HepG2 (cell line): ENCODE results near the gene CALM1. TPM values are rescaled to one million over a fixed set of nuclear protein-coding genes. Genes with fewer than 3 reads are reported as not detected.

Experiments used
- AHDC1 ChIP-seq: sonication (generic); formaldehyde crosslinking; IDR thresholded peaks from 2 replicates; pipeline ENCODE4 v1.5.1; 2020; ENCODE audit warnings: mild to moderate bottlenecking, missing genetic modification reagents, borderline replicate concordance
- ATF5 ChIP-seq: sonication (generic); formaldehyde crosslinking; IDR thresholded peaks from 2 replicates; pipeline ENCODE4 v1.4.0; 2020; ENCODE audit warnings: mild to moderate bottlenecking, low read depth, missing genetic modification reagents
- ATF7-NPFF ChIP-seq: sonication (generic); formaldehyde crosslinking; IDR thresholded peaks from 2 replicates; pipeline ENCODE4 v1.8.1; 2023; ENCODE audit warnings: mild to moderate bottlenecking, low read depth, missing genetic modification reagents, moderate library complexity
- BRCA1 ChIP-seq: sonication (generic); formaldehyde crosslinking; IDR thresholded peaks from 2 replicates; pipeline ENCODE4 v1.4.0; 2020; ENCODE audit warnings: missing genetic modification reagents
- MTA3 ChIP-seq: sonication (generic); formaldehyde crosslinking; IDR thresholded peaks from 2 replicates; pipeline ENCODE4 v1.4.0; 2020; ENCODE audit warnings: missing genetic modification reagents
- SKI ChIP-seq: fragments of 450-650 bp; IDR thresholded peaks from one replicate; pipeline ENCODE4 v1.6.1; 2018; ENCODE audit warnings: mild to moderate bottlenecking; ENCODE audit not compliant: partially characterized antibody
- THAP8 ChIP-seq: sonication (generic); formaldehyde crosslinking; IDR thresholded peaks from 2 replicates; pipeline ENCODE4 v1.5.1; 2020; ENCODE audit warnings: missing genetic modification reagents, mild to moderate bottlenecking, borderline replicate concordance
- YY1 ChIP-seq: IDR thresholded peaks from 2 replicates; pipeline ENCODE4 v1.6.1; 2011; ENCODE audit warnings: low read length, low read depth, moderate library complexity, mild to moderate bottlenecking; ENCODE audit not compliant: insufficient read depth, insufficient replicate concordance
- ZBTB14 ChIP-seq: sonication (generic); formaldehyde crosslinking; IDR thresholded peaks from 2 replicates; pipeline ENCODE4 v1.4.0; 2020; ENCODE audit warnings: missing genetic modification reagents
- ZBTB39 ChIP-seq: sonication (generic); formaldehyde crosslinking; IDR thresholded peaks from 2 replicates; pipeline ENCODE4 v1.5.0; 2020; ENCODE audit warnings: missing genetic modification reagents
- ZBTB4 ChIP-seq: sonication (generic); formaldehyde crosslinking; IDR thresholded peaks from 2 replicates; pipeline ENCODE4 v1.4.0; 2020; ENCODE audit warnings: missing genetic modification reagents, mild to moderate bottlenecking, borderline replicate concordance
- ZBTB44 ChIP-seq: sonication (generic); formaldehyde crosslinking; IDR thresholded peaks from 2 replicates; pipeline ENCODE4 v1.4.0; 2020; ENCODE audit warnings: missing genetic modification reagents
- polyA plus RNA-seq, 8 experiments: library from polyadenylated mRNA; depleted of rRNA in 3 of 8; stranded (reverse) in 7 of 8; unstranded in 1 of 8; fragments of >200 nt; fragmentation: Illumina TruSeq in 4 of 8; extraction: Trizol in 4 of 8; gene quantifications; 2 replicates each; pipeline versions ENCODE4 v1.2.1 to v1.2.3, GENCODE V29; 2011 to 2016; ENCODE audit warnings: low read depth in 4 of 8, missing spikeins in 1 of 8, mixed read lengths in 1 of 8; ENCODE audit not compliant: insufficient read depth in 1 of 8
- total RNA-seq, 5 experiments: library from RNA; depleted of rRNA; stranded (reverse); fragments of >200 nt; fragmentation: Illumina TruSeq; extraction: Trizol; gene quantifications; 2 replicates each; pipeline ENCODE4 v1.2.3, GENCODE V29; 2016; ENCODE audit warnings: low read depth in 1 of 5

Gene CALM1
- total and polyA plus RNA-seq, 2 of the 13 experiments (the other 11 are each of a cell fraction or from before 2014, with no cell fraction given), result 110 to 238 TPM

GRCh38 chr14:90356925-90357324, 39.9 kb upstream of the CALM1 start (continued):
- TF ChIP-seq ZBTB4 (CRISPR knock-in tag), result no peak
- TF ChIP-seq MTA3 (CRISPR knock-in tag), result no peak
- no peak for TF ChIP-seq ZBTB14 (CRISPR knock-in tag)
- no peak for TF ChIP-seq BRCA1
- TF ChIP-seq ZBTB44 (CRISPR knock-in tag), result no peak
- no peak for TF ChIP-seq SKI
- TF ChIP-seq THAP8, result no peak
- TF ChIP-seq ZBTB39 (CRISPR knock-in tag), result no peak
- no peak for TF ChIP-seq AHDC1 (CRISPR knock-in tag)
- no peak for TF ChIP-seq ATF7-NPFF
- TF ChIP-seq ATF5 (CRISPR knock-in tag), result no peak
- no peak for TF ChIP-seq YY1
